Activated CD8-positive, alpha-beta T cell treated with anti-CD3 and anti-CD28 coated beads for 36 hours (primary cell): ENCODE measurements around the gene GNAI3. TPM values are rescaled to one million over a fixed set of nuclear protein-coding genes. Genes with fewer than 3 reads are reported as not detected.

Source experiments
- ATAC-seq: fragments of 200-7000 bp; cut with Tn5 transposase; one replicate; pipeline ENCODE4 v1.10.0; 2021; ENCODE audit warnings: mild to moderate bottlenecking, moderate library complexity
- CTCF ChIA-PET: fragments of 350-600 bp; sonication (Branson Sonifier 250); formaldehyde crosslinking; loops from one replicate; lab custom pipeline; 2021; ENCODE audit warnings: antibody characterized with exemption; lab: Charles Lee
- POLR2A ChIA-PET: fragments of 350-600 bp; sonication (Branson Sonifier 250); formaldehyde crosslinking; loops from one replicate; lab custom pipeline; 2021; ENCODE audit warnings: antibody characterized with exemption; lab: Charles Lee
- DNase-seq: peaks from one replicate; pipeline ENCODE4 v3.0.0-alpha.2; 2020
- H3K27ac Mint-ChIP-seq: one replicate; pipeline ENCODE4 v1.8.0; 2021; ENCODE audit warnings: mild to moderate bottlenecking, mixed read lengths
- H3K27me3 Mint-ChIP-seq: one replicate; pipeline ENCODE4 v1.8.0; 2021; ENCODE audit warnings: mixed read lengths
- H3K36me3 Mint-ChIP-seq: one replicate; pipeline ENCODE4 v1.8.0; 2021; ENCODE audit warnings: low read depth, mixed read lengths
- H3K4me1 Mint-ChIP-seq: one replicate; pipeline ENCODE4 v1.8.0; 2021; ENCODE audit warnings: low read depth, mixed read lengths
- H3K4me3 Mint-ChIP-seq: one replicate; pipeline ENCODE4 v1.8.0; 2021; ENCODE audit warnings: mild to moderate bottlenecking, moderate library complexity, mixed read lengths
- H3K9me3 Mint-ChIP-seq: one replicate; pipeline ENCODE4 v1.8.0; 2021; ENCODE audit warnings: mixed read lengths
- CTCF ChIP-seq: fragments of 200-600 bp; IDR thresholded peaks from one replicate; pipeline ENCODE4 v1.8.0; 2022; ENCODE audit warnings: antibody characterized with exemption, mild to moderate bottlenecking
- intact Hi-C: fragments of 100-400 bp; cut with micrococcal nuclease; formaldehyde crosslinking; loops from one replicate; pipeline ENCODE4 v1.10.0; 2022
- total RNA-seq, 2 experiments: library from RNA; stranded (reverse); gene quantifications; one replicate each; pipeline ENCODE4 v1.2.3, GENCODE V29; 2021

The GNAI3 gene
- total RNA-seq, 2 experiments from 2014 or later, result 7.5 to 7.7 TPM

GRCh38 chr1:109644670-109645069, 96.3 kb downstream of the GNAI3 start:
- Mint-ChIP-seq H3K4me1 (peaks cover 7% of the 10 kb centered on the region), H3K4me3 (no peak overlapping the region), H3K9me3 (no peaks in the 10 kb centered on the region), H3K27ac (no peak overlapping the region), H3K27me3 (peaks cover 1% of the 10 kb centered on the region), H3K36me3 (no peaks in the 10 kb centered on the region)
- ATAC-seq, result no peak
- POLR2A ChIA-PET, result no interaction called here
- intact Hi-C loops, result loop anchor here (5.0 kb wide), 2 partner anchors 97 to 338 kb away; partner anchors contain the start of genes AHCYL1 and GNAI3
- no peak for TF ChIP-seq CTCF
- CTCF ChIA-PET, result interaction anchor here (0.9 to 18.5 kb wide), 6 partner anchors 11 to 135 kb away, joined by 3 to 294 read pairs (median 8); partner anchors contain the start of genes GPR61 and GSTM4
- DNase-seq, result no peak

GRCh38 chr1:109649491-109649914, 101.1 kb downstream of the GNAI3 start:
- H3K4me1 Mint-ChIP-seq, result no peaks in the 10 kb centered on the region
- DNase-seq (no peak), ATAC-seq (no peak)
- intact Hi-C loops, result no loop called here
- no peak overlapping the region for H3K4me3 Mint-ChIP-seq
- H3K9me3 Mint-ChIP-seq, result no peaks in the 10 kb centered on the region
- ChIA-PET POLR2A (interaction anchor here (1.7 to 3.5 kb wide), 2 partner anchors 30 to 335 kb away, joined by 5 to 9 read pairs; partner anchors contain the start of genes AHCYL1, AMPD2 and GNAT2), CTCF (interaction anchor here (0.7 to 8.3 kb wide), 15 partner anchors 11 to 396 kb away, joined by 3 to 155 read pairs (median 5); partner anchors contain the start of genes AHCYL1, GNAI3 and GSTM1)
- H3K36me3 Mint-ChIP-seq, result no peaks in the 10 kb centered on the region
- TF ChIP-seq CTCF, result peak; percentile 32
- no peak overlapping the region for H3K27ac Mint-ChIP-seq
- H3K27me3 Mint-ChIP-seq, result peaks cover 3% of the 10 kb centered on the region

GRCh38 chr1:109650609-109651008, 102.2 kb downstream of the GNAI3 start:
- H3K4me1 Mint-ChIP-seq, result peaks cover 4% of the 10 kb centered on the region
- intact Hi-C loops, result no loop called here
- no peak overlapping the region for H3K27ac Mint-ChIP-seq
- POLR2A ChIA-PET, result interaction anchor here (1.6 to 3.5 kb wide), 2 partner anchors 12 to 334 kb away, joined by 4 to 9 read pairs; partner anchors contain the start of gene AHCYL1
- no peak overlapping the region for H3K4me3 Mint-ChIP-seq
- TF ChIP-seq CTCF, result no peak
- H3K9me3 Mint-ChIP-seq, result no peaks in the 10 kb centered on the region
- peaks cover 3% of the 10 kb centered on the region for H3K27me3 Mint-ChIP-seq
- CTCF ChIA-PET, result interaction anchor here (0.9 to 8.3 kb wide), 18 partner anchors 7 to 397 kb away, joined by 3 to 155 read pairs (median 6); partner anchors contain the start of genes AHCYL1, GNAI3 and GSTM1
- DNase-seq, result no peak
- ATAC-seq, result no peak
- no peaks in the 10 kb centered on the region for H3K36me3 Mint-ChIP-seq

GRCh38 chr1:109652402-109652801, 104.0 kb downstream of the GNAI3 start:
- peaks cover 3% of the 10 kb centered on the region for H3K27me3 Mint-ChIP-seq
- H3K36me3 Mint-ChIP-seq, result no peaks in the 10 kb centered on the region
- no peaks in the 10 kb centered on the region for H3K9me3 Mint-ChIP-seq
- DNase-seq (no peak), ATAC-seq (no peak)
- ChIA-PET CTCF (interaction anchor here (0.9 to 8.3 kb wide), 8 partner anchors 9 to 332 kb away, joined by 3 to 155 read pairs (median 12); partner anchors contain the start of genes AHCYL1 and GSTM1), POLR2A (interaction anchor here (0.7 to 3.5 kb wide), 4 partner anchors 15 to 398 kb away, joined by 3 to 9 read pairs (median 3); partner anchors contain the start of genes AHCYL1 and GSTM2)
- intact Hi-C loops, result no loop called here
- H3K4me3 Mint-ChIP-seq, result no peak overlapping the region
- TF ChIP-seq CTCF, result no peak
- peaks cover 6% of the 10 kb centered on the region for H3K4me1 Mint-ChIP-seq
- H3K27ac Mint-ChIP-seq, result no peak overlapping the region

- intact Hi-C loops, result no loop called here
- DNase-seq (no peak), ATAC-seq (no peak)
- H3K4me1 Mint-ChIP-seq, result peaks cover 6% of the 10 kb centered on the region
- no peak for TF ChIP-seq CTCF
- ChIA-PET POLR2A (interaction anchor here (1.1 to 3.5 kb wide), 3 partner anchors 14 to 332 kb away, joined by 3 to 9 read pairs (median 3); partner anchors contain the start of genes AHCYL1 and GSTM2), CTCF (interaction anchor here (1.4 to 8.3 kb wide), 4 partner anchors 10 to 122 kb away, joined by 5 to 155 read pairs (median 30); no protein-coding TSS in a partner anchor)
- H3K27ac Mint-ChIP-seq, result no peak overlapping the region
- no peak overlapping the region for H3K4me3 Mint-ChIP-seq
- H3K27me3 Mint-ChIP-seq, result peaks cover 2% of the 10 kb centered on the region
- H3K9me3 Mint-ChIP-seq, result no peaks in the 10 kb centered on the region
- no peaks in the 10 kb centered on the region for H3K36me3 Mint-ChIP-seq
Observed at GRCh38 chr1:109653306-109653705, 104.9 kb downstream of the GNAI3 start.
